Measurements from ENCODE around the gene RAC2.

Gene RAC2

DNA sequence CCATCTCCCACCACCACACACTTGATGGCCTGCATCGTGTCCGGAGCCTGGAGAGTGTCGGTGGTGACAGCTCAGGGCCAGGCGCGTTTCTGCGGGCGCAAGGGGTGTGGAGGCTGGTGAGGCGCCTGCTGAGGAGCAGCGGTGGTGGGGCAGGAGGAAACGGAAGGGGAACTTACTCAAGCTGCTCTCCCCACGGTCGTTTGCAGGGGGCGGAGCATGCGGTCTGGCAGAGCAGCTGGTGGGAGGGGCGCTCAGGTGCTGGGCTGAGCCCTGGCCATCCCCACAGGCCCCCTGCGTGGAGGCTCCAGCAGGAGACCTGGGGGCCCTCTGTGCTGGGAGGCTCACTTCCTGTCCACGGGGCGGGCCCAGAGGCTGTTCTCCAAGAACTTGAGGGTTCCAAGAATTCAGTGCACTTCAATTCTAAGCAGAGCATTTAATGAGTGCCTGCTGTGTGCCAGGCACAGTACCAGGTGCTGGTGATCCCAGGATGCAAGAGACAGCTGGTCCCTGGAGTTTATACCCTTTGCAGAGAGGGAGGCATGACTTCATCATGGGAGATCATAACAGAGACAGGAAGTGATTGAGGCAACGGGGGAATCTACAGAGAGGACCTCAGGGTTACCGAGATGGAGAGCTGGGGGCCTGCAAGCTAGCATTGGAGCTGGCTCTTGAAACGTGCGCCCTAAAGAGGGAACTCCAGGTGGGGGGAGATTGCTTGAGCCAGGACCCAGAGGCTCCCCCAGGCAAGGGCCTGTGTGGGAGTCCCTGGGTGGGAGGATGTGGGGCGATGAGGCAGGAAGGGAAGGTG is at the start of gene RAC2:
Gene RAC2, minus strand, starts transcription at position 156 of the 808 bp plus-strand sequence. Its CDS starts 121 bp downstream, at position 35.
- peak; percentile 85 for DNase-seq (ENCODE audit: low read depth)

DNA sequence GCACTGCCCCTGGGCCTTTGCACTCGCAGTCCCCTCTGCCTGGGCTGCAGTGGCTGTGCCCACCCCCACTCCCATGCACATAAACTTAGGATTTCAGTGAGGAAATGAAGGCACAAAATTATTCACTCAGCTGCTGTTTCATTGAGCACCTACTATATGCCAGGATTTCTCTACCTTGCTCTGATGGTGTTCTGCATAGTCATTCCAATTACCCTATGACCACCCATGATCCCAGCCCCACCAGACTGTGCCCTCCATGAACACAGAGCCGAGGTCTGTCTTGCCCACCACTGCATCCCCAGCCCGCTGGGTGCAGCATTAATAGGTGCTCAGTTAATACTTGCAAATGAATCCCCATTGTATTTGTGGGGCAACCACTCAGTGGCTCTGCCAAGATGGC is 49.1 kb upstream of the RAC2 start:
- no peak for DNase-seq (ENCODE audit: low read depth)

- DNase-seq (ENCODE audit: low read depth), result no peak
Measured at GRCh38 chr22:37292641-37293040, 48.6 kb upstream of the RAC2 start.

- DNase-seq (ENCODE audit: low read depth), result no peak
Measured at GRCh38 chr22:37291559-37292298, 47.7 kb upstream of the RAC2 start.

DNA sequence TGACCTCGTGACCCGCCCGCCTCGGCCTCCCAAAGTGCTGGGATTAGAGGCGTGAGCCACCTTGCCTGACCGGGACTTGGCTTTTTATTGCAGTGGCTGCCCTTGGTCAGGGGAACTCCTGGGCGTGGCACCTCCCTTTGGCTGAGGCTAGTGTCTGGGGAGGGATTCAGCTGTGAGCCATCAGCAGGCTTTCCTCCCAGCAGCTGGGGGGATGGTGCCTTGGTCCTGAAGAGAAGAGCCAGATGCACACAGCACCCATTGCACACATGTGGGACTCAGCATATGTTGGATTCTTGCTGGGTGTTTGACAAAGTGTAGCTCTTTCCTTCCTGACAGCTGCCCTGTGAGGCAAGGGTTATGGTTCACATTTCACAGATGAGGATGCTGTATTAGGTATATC is 46.7 kb upstream of the RAC2 start:
- DNase-seq (ENCODE audit: low read depth), result no peak

GRCh38 chr22:37289156-37289735 is 45.2 kb upstream of the RAC2 start:
- no peak for DNase-seq (ENCODE audit: low read depth)

DNA sequence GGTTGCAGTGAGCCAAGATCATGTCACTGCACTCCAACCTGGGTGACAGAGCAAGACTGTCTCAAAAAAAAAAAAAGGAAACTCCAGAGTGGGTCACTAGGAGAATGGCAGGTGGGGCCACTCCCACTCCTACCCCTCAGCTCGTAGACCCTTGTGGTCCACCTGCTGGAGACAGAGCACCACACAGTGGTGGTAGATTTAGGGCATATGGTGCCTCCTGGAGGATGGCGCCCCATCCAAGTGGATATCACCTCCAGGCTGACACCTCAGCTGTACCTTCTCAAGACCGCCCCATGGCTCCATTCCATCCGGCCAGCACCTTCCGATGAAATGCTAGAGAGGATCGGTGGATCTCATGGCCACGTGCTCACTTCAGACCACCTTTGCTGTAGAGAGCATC is 44.5 kb upstream of the RAC2 start:
- no peak for DNase-seq (ENCODE audit: low read depth)

GRCh38 chr22:37287550-37287951 is 43.5 kb upstream of the RAC2 start:
- no peak for DNase-seq (ENCODE audit: low read depth)

DNA sequence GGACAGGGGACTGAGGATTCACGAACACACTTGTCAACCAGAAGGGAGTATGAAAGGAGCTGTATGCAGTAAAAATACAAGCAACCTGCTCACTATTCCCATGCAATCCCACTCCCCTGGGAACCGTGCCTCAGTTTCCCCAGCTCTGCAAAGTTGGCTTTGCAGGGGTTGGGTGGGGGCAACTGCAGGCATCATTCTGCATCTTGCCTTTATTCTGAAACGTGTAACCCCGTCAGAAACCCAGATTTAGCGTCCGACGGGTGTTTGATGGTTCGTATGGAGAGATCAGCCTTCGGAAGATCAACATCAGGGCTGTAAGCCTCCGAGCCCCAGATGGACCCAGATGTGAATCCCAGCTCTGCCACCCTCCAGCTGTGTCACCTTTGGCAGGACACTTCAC is 41.9 kb upstream of the RAC2 start:
- no peak for DNase-seq (ENCODE audit: low read depth)

- peak; percentile 40 for DNase-seq (ENCODE audit: low read depth)
Measured at GRCh38 chr22:37284805-37285355, 40.8 kb upstream of the RAC2 start.

- no peak for DNase-seq (ENCODE audit: low read depth)
Measured at GRCh38 chr22:37284126-37284804, 40.2 kb upstream of the RAC2 start.

- no peak for DNase-seq (ENCODE audit: low read depth)
Measured at GRCh38 chr22:37283393-37283937, 39.4 kb upstream of the RAC2 start.

- peak; percentile 71 for DNase-seq (ENCODE audit: low read depth)
Measured at GRCh38 chr22:37282385-37282677, 38.3 kb upstream of the RAC2 start, which contains the start of gene CYTH4. TSS of gene CYTH4 (plus strand) at chr22:37282508. CDS start at chr22:37282570, 62 bp downstream.

DNA sequence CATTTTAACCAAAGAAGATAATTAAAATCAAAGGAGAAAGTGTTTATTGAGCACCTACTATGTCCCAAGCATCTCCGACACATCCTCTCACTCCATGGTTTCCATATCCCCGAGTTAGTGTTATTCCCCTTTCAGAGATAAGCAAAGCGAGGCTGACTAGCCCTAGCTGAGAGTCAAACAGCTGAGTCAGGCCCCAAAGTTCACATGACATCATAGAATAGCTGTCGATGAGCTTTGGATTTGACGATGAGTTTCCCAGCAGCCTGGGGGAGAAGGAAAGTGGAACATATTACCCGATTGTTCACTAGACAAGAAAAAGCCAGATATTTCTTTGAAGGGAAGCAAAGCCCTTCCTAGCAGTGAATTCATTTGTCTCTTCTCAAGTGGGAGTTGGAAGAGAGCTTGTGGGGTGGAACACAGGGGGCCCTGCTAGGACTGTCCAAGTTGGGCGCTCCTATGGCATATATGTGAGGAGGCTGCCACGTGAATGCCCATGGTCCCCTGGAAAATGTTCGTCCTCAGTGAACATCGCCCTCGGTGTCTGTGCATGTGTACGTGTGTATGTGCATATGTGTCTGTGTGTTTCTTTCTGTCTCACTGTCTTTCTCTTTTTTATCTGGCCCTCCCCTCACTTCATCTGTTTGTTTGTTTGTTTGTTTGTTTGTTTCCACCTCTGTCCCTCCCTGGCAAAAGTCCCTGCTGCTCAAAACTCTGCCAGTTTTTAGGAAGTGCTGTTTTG is 37.7 kb upstream of the RAC2 start:
- DNase-seq (ENCODE audit: low read depth), result no peak

DNA sequence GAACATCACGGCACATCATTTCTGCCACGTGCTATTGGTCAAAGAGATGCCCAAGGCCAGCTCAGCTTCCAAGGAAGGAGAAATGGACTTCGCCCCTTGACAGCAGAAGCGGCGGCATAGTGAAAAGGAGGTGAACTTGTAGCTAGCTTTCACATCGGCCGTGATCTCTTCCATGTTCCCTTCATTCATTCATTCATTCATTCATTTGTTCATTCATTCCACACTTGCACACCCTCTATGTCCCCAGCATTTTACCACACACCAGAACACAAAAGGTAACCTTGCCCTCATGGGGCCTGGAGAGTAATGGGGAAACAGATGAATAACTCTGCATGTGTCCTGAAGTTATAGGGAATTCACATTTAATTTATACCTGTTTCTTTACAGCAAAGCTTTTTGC is 37.1 kb upstream of the RAC2 start:
- no peak for DNase-seq (ENCODE audit: low read depth)

DNA sequence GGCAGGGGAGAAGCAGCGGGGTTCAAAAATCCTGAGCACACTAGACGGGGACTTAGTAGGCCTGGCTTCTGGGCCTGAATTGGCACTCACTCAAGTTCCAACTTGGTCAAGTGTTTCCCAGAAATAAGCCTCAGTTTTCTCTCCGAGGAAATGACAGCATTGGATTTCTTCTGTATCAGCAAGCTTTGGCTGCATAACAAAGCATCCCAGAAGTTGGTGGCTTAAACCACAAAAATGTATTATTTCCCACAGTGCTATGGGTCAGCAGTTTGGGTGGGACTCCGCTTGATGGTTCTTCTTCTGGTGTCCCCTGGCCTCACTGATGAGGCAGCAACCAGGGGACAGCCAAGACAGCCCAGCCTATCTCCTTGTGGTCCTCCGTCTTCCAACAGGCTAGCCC is 36.6 kb upstream of the RAC2 start:
- no peak for DNase-seq (ENCODE audit: low read depth)

GRCh38 chr22:37279331-37280181 is 35.5 kb upstream of the RAC2 start:
- no peak for DNase-seq (ENCODE audit: low read depth)

DNA sequence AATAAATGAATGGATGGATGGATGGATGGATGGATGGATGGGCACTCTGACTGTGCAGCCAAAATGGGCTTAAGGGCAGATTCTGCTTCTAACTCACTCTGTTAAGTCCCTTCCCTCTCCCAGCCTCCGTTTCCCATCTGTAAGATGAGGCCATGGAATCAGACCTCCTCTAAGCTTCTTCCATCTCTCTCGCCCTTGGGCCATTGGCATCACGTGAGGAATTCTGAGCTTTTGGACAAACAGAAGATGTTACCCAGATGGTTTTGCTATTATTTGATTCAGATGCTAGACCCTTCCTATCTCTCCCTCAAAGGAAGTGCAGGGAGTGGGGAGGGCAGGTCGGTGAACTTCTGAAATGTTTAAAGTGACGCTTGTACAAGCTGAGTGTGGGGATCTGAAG is 34.2 kb upstream of the RAC2 start:
- DNase-seq (ENCODE audit: low read depth), result no peak

GRCh38 chr22:37277384-37277783 is 33.3 kb upstream of the RAC2 start:
- DNase-seq (ENCODE audit: low read depth), result no peak

- no peak for DNase-seq (ENCODE audit: low read depth)
Measured at GRCh38 chr22:37276776-37277175, 32.7 kb upstream of the RAC2 start.

Measured in activated T-cell treated with anti-CD3 and anti-CD28 coated beads for 1 hour (primary cell).